Prostate gland (tissue), 2 donors: Measurements from ENCODE around the gene SP110.

Experiments
- CTCF ChIP-seq, 4 experiments: fragments of 200-600 bp in 2 of 4; fragments of 450-650 bp in 2 of 4; sonication (generic) in 2 of 4; IDR thresholded peaks; 1 replicate in 3 of 4; 2 replicates in 1 of 4; pipeline ENCODE4 v1.5.1; 2016 to 2019; ENCODE audit warnings: antibody characterized with exemption in 4 of 4, mild to moderate bottlenecking in 2 of 4, moderate library complexity in 2 of 4
- POLR2A ChIP-seq: fragments of 450-650 bp; IDR thresholded peaks from one replicate; pipeline ENCODE4 v1.6.1; 2016; ENCODE audit warnings: antibody characterized with exemption, mild to moderate bottlenecking
- POLR2AphosphoS5 ChIP-seq: sonication (generic); formaldehyde crosslinking; IDR thresholded peaks from one replicate; pipeline ENCODE4 v1.6.1; 2017; ENCODE audit warnings: antibody characterized with exemption

- TF ChIP-seq CTCF (IDR thresholded peaks at IDR 0.05), result no peak
- TF ChIP-seq POLR2A, result no peak
- TF ChIP-seq POLR2AphosphoS5, result no peak
Measured at GRCh38 chr2:230262246-230262645, 42.5 kb upstream of the SP110 start.
